Transverse colon (tissue), 4 donors: Measurements from ENCODE around the gene BCL2L12. TPM values are rescaled to one million over a fixed set of nuclear protein-coding genes. Genes with fewer than 3 reads are reported as not detected.
A peak's percentile ranks its signal among the peaks of the same experiment; 100 is the strongest.

Experiments used
- DNase-seq: peaks from one replicate; pipeline ENCODE4 v3.0.0-alpha.2; 2019
- H3K27ac ChIP-seq, 4 donors: fragments of 200-600 bp; sonication (generic); 2 replicates each; pipeline ENCODE4 v1.5.1; 2016 to 2018; ENCODE audit warnings: inconsistent platforms in 4 of 4
- H3K27me3 ChIP-seq: fragments of 200-600 bp; sonication (generic); 2 replicates; pipeline ENCODE4 v1.5.1; 2017; ENCODE audit warnings: inconsistent platforms
- H3K36me3 ChIP-seq, 4 donors: fragments of 200-600 bp; sonication (generic); 2 replicates each; pipeline ENCODE4 v1.5.1; 2017 to 2019; ENCODE audit warnings: inconsistent platforms in 4 of 4
- H3K4me1 ChIP-seq, 4 donors: fragments of 200-600 bp; sonication (generic); 2 replicates each; pipeline ENCODE4 v1.5.1; 2017 to 2020; ENCODE audit warnings: inconsistent platforms in 4 of 4
- H3K4me3 ChIP-seq, 4 donors: fragments of 200-600 bp; sonication (generic); 1 replicate in 1 of 4; 2 replicates in 3 of 4; pipeline versions ENCODE4 v1.5.1 to v1.6.1; 2017 to 2019; ENCODE audit warnings: inconsistent platforms in 4 of 4
- H3K9me3 ChIP-seq, 2 donors: fragments of 200-600 bp; sonication (generic); 2 replicates each; pipeline ENCODE4 v1.5.1; 2017 to 2019; ENCODE audit warnings: inconsistent platforms in 2 of 2
- CTCF ChIP-seq, 5 experiments: fragments of 200-600 bp in 3 of 5; fragments of 450-650 bp in 2 of 5; sonication (generic) in 3 of 5; IDR thresholded peaks; 1 replicate in 2 of 5; 2 replicates in 3 of 5; pipeline ENCODE4 v1.5.1; 2016 to 2017; ENCODE audit warnings: antibody characterized with exemption in 5 of 5, inconsistent platforms in 3 of 5, mild to moderate bottlenecking in 2 of 5, moderate library complexity in 1 of 5
- EP300 ChIP-seq: sonication (generic); formaldehyde crosslinking; IDR thresholded peaks from one replicate; pipeline ENCODE4 v1.6.1; 2017; ENCODE audit warnings: antibody characterized with exemption, low read depth
- POLR2A ChIP-seq: fragments of 450-650 bp; IDR thresholded peaks from one replicate; pipeline ENCODE4 v1.6.1; 2016; ENCODE audit warnings: antibody characterized with exemption, mild to moderate bottlenecking, moderate library complexity
- POLR2AphosphoS5 ChIP-seq, 3 donors: sonication (generic); formaldehyde crosslinking; IDR thresholded peaks; one replicate each; pipeline ENCODE4 v1.6.1; 2016; ENCODE audit warnings: antibody characterized with exemption in 3 of 3
- WGBS, 2 donors: methylation state at CpG; one replicate each; pipeline ENCODE4 v1.1.5; 2018; ENCODE audit warnings: low coverage in 1 of 2; 5-methylcytosine and 5-hydroxymethylcytosine counted together
- in situ Hi-C, 4 donors: fragments of 200-750 bp; cut with MboI; loops; one replicate each; pipeline versions ENCODE4 v1.15.0 to v1.15.1; 2017; ENCODE audit warnings: low sequenced_read_pairs in 3 of 4, low pct_ligation_motif_present in 1 of 4, low pct_unique_long_range_greater_than_20kb in 1 of 4
- intact Hi-C: fragments of 100-400 bp; cut with DNase I; formaldehyde crosslinking; loops from one replicate; pipeline ENCODE4 v1.15.1; 2023; ENCODE audit warnings: low total_unique reads
- total RNA-seq, 4 donors: library from RNA; depleted of rRNA; stranded (reverse); fragments of >200 nt; gene quantifications; one replicate each; pipeline ENCODE4 v1.1.0, GENCODE V29; 2016

BCL2L12 gene
- total RNA-seq, 4 donors from 2014 or later = 5.4 to 10.2 (median 6.9) TPM

- in situ Hi-C loops (no loop called here), intact Hi-C loops (loop anchor here (5.0 kb wide), 1 partner anchor 44 kb away; the partner anchor contains the start of gene PRR12)
- no peaks in the 10 kb centered on the region for H3K36me3 ChIP-seq
- peaks cover 0 to 45% (median 30%) of the 10 kb centered on the region in 4 donors for H3K4me1 ChIP-seq
- no peaks in the 10 kb centered on the region for H3K9me3 ChIP-seq
- DNase-seq = no peak
- TF ChIP-seq POLR2A (no peak), CTCF (IDR thresholded peaks at IDR 0.05) (no peak), EP300 (no peak), POLR2AphosphoS5 (IDR thresholded peaks at IDR 0.05) (no peak)
- H3K27me3 ChIP-seq = no peaks in the 10 kb centered on the region
- 75% methylated on average over 30 of the region's 30 CpGs; no CpG with 5 or more reads in 1 of the 2 donors for WGBS, 2 donors
- peak overlapping the region; percentile 14 to 36 (median 20) for H3K27ac ChIP-seq
- H3K4me3 ChIP-seq = no peak overlapping the region
These were observed 29.4 kb upstream of the BCL2L12 start for GRCh38 chr19:49636233-49636932.

- H3K4me3 ChIP-seq = peak overlapping the region in 3 of 4 donors; percentile 19 to 85 (median 76)
- no peaks in the 10 kb centered on the region for H3K36me3 ChIP-seq
- H3K27me3 ChIP-seq = no peaks in the 10 kb centered on the region
- WGBS, 2 donors = 0 to 10% methylated on average over 2 to 18 of the region's 19 CpGs
- TF ChIP-seq POLR2A = peak; percentile 54
- TF ChIP-seq CTCF (IDR thresholded peaks at IDR 0.05) = no peak
- TF ChIP-seq EP300 = no peak
- TF ChIP-seq POLR2AphosphoS5 (IDR thresholded peaks at IDR 0.05) = peak; percentile 57 to 78 (median 62)
- DNase-seq = peak; percentile 91
- intact Hi-C loops = loop anchor here (5.0 kb wide), 1 partner anchor 46 kb away; the partner anchor contains the start of gene PRR12
- in situ Hi-C loops = no loop called here
- H3K4me1 ChIP-seq = peaks cover 4 to 53% (median 37%) of the 10 kb centered on the region in 4 donors
- H3K9me3 ChIP-seq = no peaks in the 10 kb centered on the region
- peak overlapping the region; percentile 97 to 100 (median 100) for H3K27ac ChIP-seq
These were observed 27.7 kb upstream of the BCL2L12 start for GRCh38 chr19:49637821-49638738.

GRCh38 chr19:49639401-49640112, 26.2 kb upstream of the BCL2L12 start:
- DNase-seq = peak; percentile 19
- no peaks in the 10 kb centered on the region for H3K36me3 ChIP-seq
- H3K4me1 ChIP-seq = peaks cover 16 to 66% (median 49%) of the 10 kb centered on the region in 4 donors
- H3K9me3 ChIP-seq = no peaks in the 10 kb centered on the region
- peak overlapping the region; percentile 20 to 85 (median 74) for H3K4me3 ChIP-seq
- H3K27me3 ChIP-seq = no peaks in the 10 kb centered on the region
- TF ChIP-seq POLR2AphosphoS5 (IDR thresholded peaks at IDR 0.05) (no peak), EP300 (no peak), CTCF (IDR thresholded peaks at IDR 0.05) (no peak), POLR2A (no peak)
- intact Hi-C loops = loop anchor here (5.0 kb wide), 1 partner anchor 47 kb away; the partner anchor contains the start of gene PRR12
- in situ Hi-C loops = no loop called here
- peak overlapping the region; percentile 97 to 100 (median 100) for H3K27ac ChIP-seq
- 4 to 6% methylated on average over 4 to 18 of the region's 31 CpGs for WGBS, 2 donors
